ENCODE measurements around the gene ENTPD1.
"Not testable (repeated sequence)": the region's sequence is repeated elsewhere in the genome, so short reads cannot be mapped to it uniquely, and the experiment has no call there.

Gene ENTPD1

GRCh38 chr10:95795602-95796001, 39.6 kb downstream of the ENTPD1 start:
- DNase-seq = no peak

- no peak for DNase-seq
Observed at GRCh38 chr10:95796504-95796903, 40.5 kb downstream of the ENTPD1 start.

- no peak for DNase-seq
Observed at GRCh38 chr10:95798096-95798855, 42.3 kb downstream of the ENTPD1 start.

- DNase-seq = not testable (repeated sequence)
Observed at GRCh38 chr10:95800286-95800685, 44.3 kb downstream of the ENTPD1 start.

GRCh38 chr10:95806687-95807380, 50.9 kb downstream of the ENTPD1 start:
- not testable (repeated sequence) for DNase-seq

GRCh38 chr10:95808705-95809308, 52.8 kb downstream of the ENTPD1 start:
- not testable (repeated sequence) for DNase-seq

- DNase-seq = no peak
Observed at GRCh38 chr10:95809370-95810197, 53.6 kb downstream of the ENTPD1 start.

- DNase-seq = no peak
Observed at GRCh38 chr10:95810198-95810976, 54.4 kb downstream of the ENTPD1 start.

GRCh38 chr10:95813054-95813685, 57.2 kb downstream of the ENTPD1 start:
- no peak for DNase-seq

GRCh38 chr10:95814011-95814727, 58.2 kb downstream of the ENTPD1 start:
- no peak for DNase-seq

- no peak for DNase-seq
Observed at GRCh38 chr10:95815133-95815532, 59.2 kb downstream of the ENTPD1 start.

- DNase-seq = no peak
Observed at GRCh38 chr10:95815701-95816240, 59.8 kb downstream of the ENTPD1 start.

- DNase-seq = no peak
Observed at GRCh38 chr10:95818010-95818409, 62.0 kb downstream of the ENTPD1 start.

GRCh38 chr10:95818668-95819067, 62.7 kb downstream of the ENTPD1 start:
- no peak for DNase-seq

- no peak for DNase-seq
Observed at GRCh38 chr10:95819620-95820329, 63.8 kb downstream of the ENTPD1 start.

GRCh38 chr10:95820363-95820762, 64.4 kb downstream of the ENTPD1 start:
- no peak for DNase-seq

- DNase-seq = no peak
Observed at GRCh38 chr10:95821720-95822119, 65.8 kb downstream of the ENTPD1 start.

- no peak for DNase-seq
Observed at GRCh38 chr10:95830044-95830443, 74.1 kb downstream of the ENTPD1 start.

- no peak for DNase-seq
Observed at GRCh38 chr10:95831076-95831475, 75.1 kb downstream of the ENTPD1 start.

- DNase-seq = no peak
Observed at GRCh38 chr10:95831515-95831914, 75.6 kb downstream of the ENTPD1 start.

All from central memory CD4-positive, alpha-beta T cell (primary cell).